SK-N-MC (cell line): ENCODE results near the gene RABGGTA.

Experiments
- DNase-seq: peaks from one replicate; pipeline ENCODE4 v3.0.0-alpha.2; 2011; ENCODE audit warnings: low read depth, low spot score
- H3K27ac ChIP-seq: fragments of 200-600 bp; sonication (generic); 2 replicates; pipeline ENCODE4 v1.5.1; 2016; ENCODE audit warnings: mixed run types
- H3K36me3 ChIP-seq: fragments of 200-600 bp; sonication (generic); 2 replicates; pipeline ENCODE4 v1.6.1; 2017; ENCODE audit warnings: antibody characterized with exemption, low read length, mixed read lengths; ENCODE audit not compliant: insufficient read depth
- H3K4me3 ChIP-seq: fragments of 200-600 bp; sonication (generic); 2 replicates; pipeline ENCODE4 v1.5.1; 2016
- H3K9ac ChIP-seq: fragments of 200-600 bp; sonication (generic); 2 replicates; pipeline ENCODE4 v1.8.0; 2017; ENCODE audit warnings: mixed run types, mixed read lengths; ENCODE audit not compliant: insufficient read length
- H3K9me3 ChIP-seq: fragments of 200-600 bp; sonication (generic); 2 replicates; pipeline ENCODE4 v1.6.1; 2017; ENCODE audit warnings: low read depth, mild to moderate bottlenecking, antibody characterized with exemption, low read length, moderate library complexity, mixed read lengths
- EZH2 ChIP-seq: fragments of 200-600 bp; sonication (generic); IDR thresholded peaks from one replicate; pipeline ENCODE4 v1.6.1; 2017; ENCODE audit warnings: antibody characterized with exemption
- FOXP2 ChIP-seq: optimal IDR thresholded peaks from 2 replicates; pipeline ENCODE3; 2011; ENCODE audit warnings: mild to moderate bottlenecking, moderate library complexity; ENCODE audit not compliant: insufficient read depth; ENCODE audit errors: extremely low read length, control extremely low read depth
- POLR2AphosphoS5 ChIP-seq: IDR thresholded peaks from 2 replicates; pipeline ENCODE4 v1.6.1; 2012; ENCODE audit warnings: mild to moderate bottlenecking, low read depth, low read length, borderline replicate concordance

The RABGGTA gene

DNA sequence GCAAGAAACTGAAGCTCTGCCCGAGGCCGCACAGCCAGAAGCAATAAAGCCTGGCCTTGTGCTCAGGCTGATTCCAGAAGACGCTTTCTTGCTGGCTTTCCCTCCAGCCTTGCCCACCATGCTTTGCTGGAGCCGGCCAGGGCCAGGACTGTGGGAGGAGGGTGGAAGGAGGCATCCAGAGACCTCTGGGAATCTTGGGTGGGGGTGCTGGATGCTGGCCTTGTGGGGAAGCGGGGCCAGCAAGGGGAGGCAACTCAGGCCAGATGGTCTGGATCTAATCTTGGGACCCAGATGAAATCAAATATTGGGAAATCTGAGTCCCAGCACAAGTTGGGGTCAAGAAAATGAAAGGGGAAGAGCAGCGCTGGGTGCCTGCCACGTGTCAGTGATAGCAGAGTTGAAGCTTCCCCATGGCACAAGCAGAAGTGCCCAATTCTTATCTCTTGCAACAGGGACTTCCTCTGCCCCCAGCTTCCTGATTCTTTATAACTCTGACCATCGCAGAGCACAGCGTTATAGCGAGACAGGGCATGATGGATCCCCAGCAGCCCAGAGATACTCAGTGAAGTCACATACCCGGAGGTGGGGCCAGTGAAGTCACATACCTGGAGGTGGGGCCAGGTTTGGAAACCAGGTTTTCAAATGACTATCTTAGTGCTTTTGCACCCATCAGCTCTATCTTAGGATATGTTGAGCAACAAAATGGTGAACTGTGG is 6.4 kb upstream of the RABGGTA start:
- Histone ChIP-seq H3K9me3 (no peaks in the 10 kb centered on the region), H3K36me3 (no peaks in the 10 kb centered on the region), H3K9ac (no peak overlapping the region), H3K4me3 (no peak overlapping the region), H3K27ac (no peak overlapping the region)
- TF ChIP-seq FOXP2 (no peak), POLR2AphosphoS5 (no peak), EZH2 (no peak)
- DNase-seq: no peak

DNA sequence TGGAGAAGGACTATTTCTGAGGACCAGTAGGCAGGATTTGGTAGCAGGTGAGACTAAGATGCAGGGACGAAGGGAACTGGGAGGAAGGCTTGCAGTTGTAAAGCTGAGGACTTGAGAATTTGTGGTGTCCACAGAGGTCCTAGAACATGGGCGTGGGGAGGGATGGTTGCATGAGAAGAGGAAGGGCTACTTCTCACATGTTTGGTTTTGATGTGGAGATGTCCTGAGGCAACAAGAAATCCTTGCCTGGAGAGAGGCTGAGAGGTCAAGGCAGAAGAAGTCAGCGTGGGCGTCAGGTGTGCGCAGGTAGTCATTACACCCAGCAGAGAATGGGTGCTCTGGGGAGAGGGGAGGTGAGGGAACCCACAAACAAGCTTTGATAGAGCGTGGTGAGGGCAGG is 5.7 kb upstream of the RABGGTA start:
- Histone ChIP-seq H3K36me3 (no peaks in the 10 kb centered on the region), H3K4me3 (no peak overlapping the region), H3K9me3 (no peaks in the 10 kb centered on the region), H3K27ac (no peak overlapping the region), H3K9ac (no peak overlapping the region)
- no peak for DNase-seq
- TF ChIP-seq EZH2 (no peak), POLR2AphosphoS5 (no peak), FOXP2 (no peak)

DNA sequence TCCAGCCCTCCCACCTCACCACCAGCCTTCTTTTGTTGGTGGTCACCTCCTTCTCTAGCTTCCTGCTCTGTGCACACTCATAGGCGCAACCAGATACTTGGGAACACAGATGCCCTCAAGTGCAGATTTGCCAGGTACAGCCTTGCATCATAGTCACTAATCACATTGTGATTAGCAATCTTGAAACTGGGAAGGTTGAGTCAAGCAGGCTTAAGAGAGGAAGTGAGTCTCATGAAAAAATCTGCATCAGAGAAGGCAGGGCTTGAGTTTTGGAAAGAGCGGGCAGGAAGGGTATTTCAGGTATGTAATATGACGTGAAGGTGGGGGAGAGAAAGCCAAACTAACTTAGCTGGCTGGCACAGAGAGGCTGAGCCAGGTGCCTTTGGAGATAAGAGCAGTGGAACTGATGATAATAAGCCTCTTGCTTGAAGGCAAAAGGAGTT is 2.7 kb upstream of the RABGGTA start:
- Histone ChIP-seq H3K9ac (no peak overlapping the region), H3K9me3 (no peaks in the 10 kb centered on the region), H3K4me3 (no peak overlapping the region), H3K27ac (no peak overlapping the region), H3K36me3 (no peaks in the 10 kb centered on the region)
- no peak for DNase-seq
- TF ChIP-seq POLR2AphosphoS5: no peak
- TF ChIP-seq FOXP2: no peak
- TF ChIP-seq EZH2: no peak

DNA sequence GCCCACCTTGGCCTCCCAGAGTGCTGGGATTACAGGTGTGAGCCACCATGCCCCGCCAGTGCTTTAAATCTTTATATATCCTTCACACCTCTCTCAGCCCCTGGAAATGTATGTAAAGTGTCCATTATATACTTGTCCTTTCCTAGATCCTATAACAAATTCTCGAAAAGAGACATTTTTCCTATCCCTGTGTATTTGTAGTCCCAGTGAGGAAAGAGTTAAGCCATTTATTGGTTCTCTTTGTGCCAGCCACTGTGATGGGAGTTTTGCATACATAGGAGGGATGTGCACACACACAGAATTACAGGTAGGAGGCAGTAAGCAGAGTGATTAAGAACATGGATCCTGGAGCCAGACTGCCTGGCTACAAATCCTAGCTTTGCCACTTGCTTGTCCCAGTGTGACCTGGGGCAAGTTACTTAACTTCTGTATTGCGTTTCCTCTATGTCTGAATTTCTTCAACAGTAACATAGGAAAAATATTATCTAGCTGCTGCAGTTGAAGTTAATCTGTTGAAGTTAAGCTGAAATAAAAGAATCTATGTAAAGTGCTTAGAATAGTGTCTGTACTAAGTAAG is 2.1 kb upstream of the RABGGTA start:
- TF ChIP-seq FOXP2: no peak
- TF ChIP-seq POLR2AphosphoS5: no peak
- no peak for TF ChIP-seq EZH2
- Histone ChIP-seq H3K9me3 (no peaks in the 10 kb centered on the region), H3K27ac (no peak overlapping the region), H3K36me3 (no peaks in the 10 kb centered on the region), H3K4me3 (no peak overlapping the region), H3K9ac (no peak overlapping the region)
- DNase-seq: no peak

DNA sequence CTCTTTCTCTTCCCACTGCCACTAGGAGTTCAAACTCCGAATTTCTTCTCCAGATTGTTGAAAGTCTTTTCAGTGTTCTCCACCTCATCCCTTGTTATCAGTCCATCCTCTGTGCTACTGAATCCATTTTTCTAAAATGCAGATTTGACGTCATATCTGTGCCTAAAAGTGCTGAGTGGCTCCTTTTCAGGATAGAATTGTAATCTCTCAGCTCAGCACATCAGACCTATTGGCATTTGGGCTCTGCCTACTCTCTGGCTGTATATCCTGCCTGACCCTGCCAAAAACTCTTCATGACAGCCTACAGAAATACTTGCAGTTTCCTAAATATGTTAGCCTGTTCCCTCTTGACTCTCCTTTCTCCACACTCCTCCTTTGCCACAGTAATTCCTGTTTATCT is 1.1 kb upstream of the RABGGTA start:
- no peaks in the 10 kb centered on the region for H3K9me3 ChIP-seq
- H3K9ac ChIP-seq: peak overlapping the region; percentile 18
- no peaks in the 10 kb centered on the region for H3K36me3 ChIP-seq
- no peak overlapping the region for H3K27ac ChIP-seq
- no peak overlapping the region; the same call in 1 of the 2 replicates for H3K4me3 ChIP-seq
- no peak for TF ChIP-seq POLR2AphosphoS5
- no peak for TF ChIP-seq EZH2
- TF ChIP-seq FOXP2: no peak
- DNase-seq: no peak

DNA sequence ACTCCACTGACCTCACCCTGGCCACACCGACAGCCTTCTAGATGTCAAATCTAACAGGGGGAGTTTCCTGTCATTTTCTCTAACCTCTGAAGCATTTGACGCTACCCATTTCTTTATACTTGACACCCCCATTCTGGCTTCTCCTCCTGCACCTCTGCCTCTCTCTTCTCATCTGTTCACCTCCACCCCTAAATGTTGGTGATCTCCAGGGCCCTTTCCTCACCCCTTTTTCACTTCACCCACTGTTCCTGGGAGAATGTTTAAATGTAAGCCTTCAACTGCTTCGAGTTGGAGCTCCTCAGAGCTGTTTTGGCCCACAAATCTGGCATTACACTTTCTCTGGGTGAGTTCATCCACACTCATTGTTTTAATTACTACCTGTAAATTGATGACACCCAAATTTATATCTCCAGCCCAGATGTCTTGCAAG is 452 bp upstream of the RABGGTA start:
- no peak for DNase-seq
- no peaks in the 10 kb centered on the region for H3K9me3 ChIP-seq
- no peaks in the 10 kb centered on the region for H3K36me3 ChIP-seq
- peak overlapping the region; percentile 98 for H3K9ac ChIP-seq
- H3K4me3 ChIP-seq: peak overlapping the region; percentile 91
- H3K27ac ChIP-seq: no peak overlapping the region
- no peak for TF ChIP-seq FOXP2
- TF ChIP-seq POLR2AphosphoS5: no peak
- TF ChIP-seq EZH2: no peak

DNA sequence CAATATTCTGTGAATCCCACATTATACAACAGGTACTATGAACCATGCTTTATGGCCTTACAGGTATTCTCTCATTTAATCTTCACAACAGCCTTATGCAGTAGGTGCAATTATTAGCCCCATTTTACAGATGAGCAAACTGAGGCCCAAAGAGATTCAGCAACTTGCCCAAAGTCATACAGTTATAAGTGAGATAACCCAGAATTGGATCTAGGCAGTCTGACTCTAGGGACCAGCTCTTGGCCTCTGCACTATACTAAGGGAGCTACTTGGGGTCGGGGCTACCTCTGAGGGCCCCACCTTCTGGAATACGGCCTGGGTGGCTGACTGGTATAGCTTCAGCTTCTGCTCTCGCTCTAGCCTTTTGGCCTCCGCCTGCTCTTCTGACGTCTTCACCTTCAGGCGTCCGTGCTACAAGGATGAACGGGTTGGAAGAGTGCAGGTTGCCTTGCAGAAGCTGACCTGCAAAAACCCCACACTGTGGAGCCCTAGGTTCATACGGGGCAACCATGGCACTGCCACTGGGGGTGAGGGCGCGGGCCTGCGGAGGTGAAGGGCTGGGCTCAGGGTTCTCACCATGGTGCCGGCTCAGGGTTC is 762 bp downstream of the RABGGTA start:
- TF ChIP-seq FOXP2 (no peak), EZH2 (no peak), POLR2AphosphoS5 (no peak)
- peak overlapping the region; percentile 94 for H3K27ac ChIP-seq
- no peak for DNase-seq
- peak overlapping the region; percentile 91 for H3K4me3 ChIP-seq
- no peaks in the 10 kb centered on the region for H3K9me3 ChIP-seq
- H3K36me3 ChIP-seq: no peaks in the 10 kb centered on the region
- H3K9ac ChIP-seq: peak overlapping the region; percentile 98

DNA sequence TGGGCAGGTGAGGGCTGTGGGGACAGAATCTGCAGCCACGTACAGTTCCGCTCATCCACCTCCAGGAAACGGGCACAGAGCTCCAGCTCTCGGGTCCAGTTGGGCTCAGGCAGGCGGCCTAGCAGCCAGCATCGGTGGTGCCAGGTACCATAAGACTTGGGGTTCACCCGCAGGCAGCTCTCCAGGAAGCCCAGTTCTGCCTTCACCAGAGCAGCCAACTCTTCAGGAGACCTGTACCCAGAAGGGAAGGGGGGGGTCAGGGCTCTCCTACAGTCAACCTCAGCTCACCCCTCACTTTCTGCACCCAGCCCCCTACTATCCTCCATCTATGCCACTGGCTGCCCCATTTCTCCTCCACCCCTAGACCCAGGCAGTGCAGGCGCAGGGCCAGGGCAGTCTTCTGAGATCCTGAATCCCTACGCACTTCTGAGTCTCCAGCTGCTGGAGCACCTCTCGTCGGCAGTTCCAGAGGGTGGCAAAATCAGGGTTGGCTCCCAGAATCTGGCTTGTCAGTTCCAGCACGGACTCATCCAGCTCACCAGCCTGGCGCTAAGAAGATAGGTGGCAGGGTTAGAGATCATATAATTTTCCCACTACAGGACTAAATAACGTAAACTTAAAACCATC is 1.4 kb downstream of the RABGGTA start:
- TF ChIP-seq FOXP2: no peak
- TF ChIP-seq POLR2AphosphoS5: no peak
- TF ChIP-seq EZH2: no peak
- no peaks in the 10 kb centered on the region for H3K36me3 ChIP-seq
- H3K27ac ChIP-seq: no peak overlapping the region
- no peak overlapping the region for H3K9ac ChIP-seq
- H3K4me3 ChIP-seq: no peak overlapping the region
- DNase-seq: no peak
- H3K9me3 ChIP-seq: no peaks in the 10 kb centered on the region
